ENCODE measurements around the gene RNF4. TPM values are rescaled to one million over a fixed set of nuclear protein-coding genes. Genes with fewer than 3 reads are reported as not detected.

The RNF4 gene
- total RNA-seq, 1 experiment from 2014 or later, result 81.4 TPM

GRCh38 chr4:2457481-2458295, 11.2 kb upstream of the RNF4 start:
- peaks cover 6% of the 10 kb centered on the region for H3K4me1 Mint-ChIP-seq (ENCODE audit: insufficient read depth, unreplicated experiment)
- H3K4me3 Mint-ChIP-seq (ENCODE audit: unreplicated experiment), result no peak overlapping the region
- intact Hi-C loops (cut with micrococcal nuclease), result no loop called here
- TF ChIP-seq CTCF (IDR thresholded peaks at IDR 0.05; ENCODE audit: unreplicated experiment), result no peak
- ChIA-PET CTCF (no interaction called here), POLR2A (interaction anchor here (1.1 kb wide), 1 partner anchor 10 kb away, joined by 3 read pairs; no protein-coding TSS in a partner anchor)
- H3K27ac Mint-ChIP-seq (ENCODE audit: low read depth, unreplicated experiment), result no peak overlapping the region
- no peaks in the 10 kb centered on the region for H3K36me3 Mint-ChIP-seq (ENCODE audit: insufficient read depth, unreplicated experiment)
- H3K27me3 Mint-ChIP-seq (ENCODE audit: insufficient read depth, unreplicated experiment), result no peaks in the 10 kb centered on the region
- no TSS peak for BruUV-seq (replicated peaks)
- no peaks in the 10 kb centered on the region for H3K9me3 Mint-ChIP-seq (ENCODE audit: unreplicated experiment)
- no peak for DNase-seq (ENCODE audit: unreplicated experiment)

- CTCF ChIA-PET, result interaction anchor here (0.7 to 1.2 kb wide), 2 partner anchors 25 to 831 kb away, joined by 3 read pairs; no protein-coding TSS in a partner anchor
- H3K9me3 Mint-ChIP-seq (ENCODE audit: unreplicated experiment), result no peaks in the 10 kb centered on the region
- POLR2A ChIA-PET, result interaction anchor here (0.8 kb wide), 1 partner anchor 9 kb away, joined by 4 read pairs; no protein-coding TSS in a partner anchor
- DNase-seq (ENCODE audit: unreplicated experiment), result no peak
- no peak overlapping the region for H3K4me3 Mint-ChIP-seq (ENCODE audit: unreplicated experiment)
- intact Hi-C loops (cut with micrococcal nuclease), result no loop called here
- no peak for TF ChIP-seq CTCF (IDR thresholded peaks at IDR 0.05; ENCODE audit: unreplicated experiment)
- BruUV-seq (replicated peaks), result no TSS peak
- no peaks in the 10 kb centered on the region for H3K36me3 Mint-ChIP-seq (ENCODE audit: insufficient read depth, unreplicated experiment)
- no peak overlapping the region for H3K27ac Mint-ChIP-seq (ENCODE audit: low read depth, unreplicated experiment)
- peaks cover 6% of the 10 kb centered on the region for H3K4me1 Mint-ChIP-seq (ENCODE audit: insufficient read depth, unreplicated experiment)
- H3K27me3 Mint-ChIP-seq (ENCODE audit: insufficient read depth, unreplicated experiment), result no peaks in the 10 kb centered on the region
Measured at GRCh38 chr4:2458546-2459491, 10.1 kb upstream of the RNF4 start.

- Mint-ChIP-seq H3K27ac (ENCODE audit: low read depth, unreplicated experiment) (no peak overlapping the region), H3K4me3 (ENCODE audit: unreplicated experiment) (no peak overlapping the region), H3K4me1 (ENCODE audit: insufficient read depth, unreplicated experiment) (peaks cover 6% of the 10 kb centered on the region), H3K27me3 (ENCODE audit: insufficient read depth, unreplicated experiment) (no peaks in the 10 kb centered on the region), H3K9me3 (ENCODE audit: unreplicated experiment) (no peaks in the 10 kb centered on the region), H3K36me3 (ENCODE audit: insufficient read depth, unreplicated experiment) (no peaks in the 10 kb centered on the region)
- no peak for DNase-seq (ENCODE audit: unreplicated experiment)
- ChIA-PET CTCF (interaction anchor here (0.6 to 1.2 kb wide), 4 partner anchors 26 to 830 kb away, joined by 3 to 5 read pairs (median 3); no protein-coding TSS in a partner anchor), POLR2A (no interaction called here)
- no peak for TF ChIP-seq CTCF (IDR thresholded peaks at IDR 0.05; ENCODE audit: unreplicated experiment)
- no TSS peak for BruUV-seq (replicated peaks)
- intact Hi-C loops (cut with micrococcal nuclease), result loop anchor here (5.0 kb wide), 2 partner anchors 177 to 217 kb away; partner anchors contain the start of genes HAUS3 and POLN
Measured at GRCh38 chr4:2459589-2460349, 9.1 kb upstream of the RNF4 start.

All from MCF 10A (cell line).